Liver (tissue), 9 donors: Measurements from ENCODE around the gene ZNF423. TPM values are rescaled to one million over a fixed set of nuclear protein-coding genes. Genes with fewer than 3 reads are reported as not detected.

Experiments
- DNase-seq: peaks from one replicate; pipeline ENCODE4 v3.0.0-alpha.2; 2017; ENCODE audit warnings: low spot score
- H3K27ac ChIP-seq, 2 donors: one replicate each; pipeline ENCODE4 v1.7.0; 2013; ENCODE audit warnings: inconsistent platforms in 2 of 2, low read length in 2 of 2, control low read depth in 1 of 2, low read depth in 1 of 2, mild to moderate bottlenecking in 1 of 2
- H3K27me3 ChIP-seq, 4 donors: one replicate each; pipeline versions ENCODE4 v1.6.1 to v1.7.0; 2013; ENCODE audit warnings: low read length in 3 of 4, inconsistent platforms in 1 of 4, mild to moderate bottlenecking in 1 of 4, moderate library complexity in 1 of 4; ENCODE audit not compliant: control insufficient read depth in 4 of 4, insufficient read depth in 4 of 4
- H3K36me3 ChIP-seq, 4 donors: one replicate each; pipeline versions ENCODE4 v1.6.1 to v1.7.0; 2013; ENCODE audit warnings: low read length in 3 of 4, mild to moderate bottlenecking in 3 of 4, low read depth in 1 of 4, moderate library complexity in 1 of 4; ENCODE audit not compliant: control insufficient read depth in 4 of 4, insufficient read depth in 3 of 4
- H3K4me1 ChIP-seq, 4 donors: one replicate each; pipeline versions ENCODE4 v1.6.1 to v1.7.0; 2013; ENCODE audit warnings: low read length in 3 of 4, mild to moderate bottlenecking in 3 of 4, moderate library complexity in 1 of 4; ENCODE audit not compliant: control insufficient read depth in 4 of 4, insufficient read depth in 4 of 4
- H3K4me3 ChIP-seq, 3 donors: one replicate each; pipeline versions ENCODE4 v1.6.1 to v1.7.0; 2013; ENCODE audit warnings: low read length in 3 of 3, control low read depth in 1 of 3, low read depth in 1 of 3, mild to moderate bottlenecking in 1 of 3
- H3K9ac ChIP-seq, 2 donors: one replicate each; pipeline ENCODE4 v1.7.0; 2013; ENCODE audit warnings: low read length in 2 of 2, mild to moderate bottlenecking in 2 of 2, moderate library complexity in 2 of 2, control low read depth in 1 of 2, low read depth in 1 of 2
- H3K9me3 ChIP-seq, 4 donors: one replicate each; pipeline versions ENCODE4 v1.6.1 to v1.7.0; 2013; ENCODE audit warnings: low read length in 3 of 4; ENCODE audit not compliant: control insufficient read depth in 4 of 4
- FOXA1 ChIP-seq: IDR thresholded peaks from 2 replicates; pipeline ENCODE4 v1.6.1; 2016; ENCODE audit warnings: antibody characterized with exemption
- GABPA ChIP-seq, 2 donors: IDR thresholded peaks in 1 of 2; conservative IDR thresholded peaks in 1 of 2; 2 replicates each; pipeline ENCODE4 v1.6.1; 2016; ENCODE audit warnings: antibody characterized with exemption in 2 of 2, mild to moderate bottlenecking in 1 of 2, moderate library complexity in 1 of 2
- HNF4G ChIP-seq: IDR thresholded peaks from 2 replicates; pipeline ENCODE4 v1.6.1; 2016; ENCODE audit warnings: antibody characterized with exemption
- NR2F2 ChIP-seq: IDR thresholded peaks from 2 replicates; pipeline ENCODE4 v1.6.1; 2016; ENCODE audit warnings: antibody characterized with exemption
- RXRA ChIP-seq, 2 donors: IDR thresholded peaks; 2 replicates each; pipeline ENCODE4 v1.6.1; 2017 to 2018; ENCODE audit warnings: antibody characterized with exemption in 2 of 2, mild to moderate bottlenecking in 1 of 2
- SP1 ChIP-seq: IDR thresholded peaks from 2 replicates; pipeline ENCODE4 v1.6.1; 2018; ENCODE audit warnings: antibody characterized with exemption, mild to moderate bottlenecking
- TAF1 ChIP-seq: conservative IDR thresholded peaks from 2 replicates; pipeline ENCODE4 v1.6.1; 2016; ENCODE audit warnings: antibody characterized with exemption, mild to moderate bottlenecking
- YY1 ChIP-seq: IDR thresholded peaks from 2 replicates; pipeline ENCODE4 v1.6.1; 2016; ENCODE audit warnings: antibody characterized with exemption, mild to moderate bottlenecking
- WGBS: extraction: QIAGEN DNeasy Blood & Tissue Kit; methylation state at CpG from one replicate; pipeline ENCODE4 v1.1.7; 2013; 5-methylcytosine and 5-hydroxymethylcytosine counted together
- polyA plus RNA-seq, 2 donors: library from polyadenylated mRNA; stranded (reverse) in 1 of 2; unstranded in 1 of 2; fragments of 200-250 nt in 1 of 2; fragments of >200 nt in 1 of 2; fragmentation: Nextera tagmentation in 1 of 2; extraction: Ambion mirVana in 1 of 2; gene quantifications; one replicate each; pipeline versions ENCODE4 v1.2.1 to v1.2.3, GENCODE V29; 2013 to 2015
- total RNA-seq, 2 donors: library from RNA; depleted of rRNA; stranded (reverse); fragments of >200 nt; gene quantifications; one replicate each; pipeline ENCODE4 v1.2.3, GENCODE V29; 2014
- TF ChIP-seq, protein P1 (sequence below): fragments of 150-350 bp; IDR thresholded peaks from 2 replicates; pipeline ENCODE4 v1.5.1; 2017; ENCODE audit warnings: improper control_type of control experiment, low read depth, low read length; ENCODE audit not compliant: missing input control
- TF ChIP-seq, protein P2 (sequence below): IDR thresholded peaks from 2 replicates; pipeline ENCODE4 v1.6.1; 2016; ENCODE audit warnings: antibody characterized with exemption
- TF ChIP-seq, protein P3 (sequence below): IDR thresholded peaks from 2 replicates; pipeline ENCODE4 v1.6.1; 2016; ENCODE audit warnings: antibody characterized with exemption, mild to moderate bottlenecking
- donor health status: healthy.
- donor health status: healthy.
- donor health status: healthy.
- donor health status: healthy.
- donor health status: healthy.

The ZNF423 gene
- total and polyA plus RNA-seq, 4 donors, result 0.24 to 1.6 (median 0.39) TPM

DNA sequence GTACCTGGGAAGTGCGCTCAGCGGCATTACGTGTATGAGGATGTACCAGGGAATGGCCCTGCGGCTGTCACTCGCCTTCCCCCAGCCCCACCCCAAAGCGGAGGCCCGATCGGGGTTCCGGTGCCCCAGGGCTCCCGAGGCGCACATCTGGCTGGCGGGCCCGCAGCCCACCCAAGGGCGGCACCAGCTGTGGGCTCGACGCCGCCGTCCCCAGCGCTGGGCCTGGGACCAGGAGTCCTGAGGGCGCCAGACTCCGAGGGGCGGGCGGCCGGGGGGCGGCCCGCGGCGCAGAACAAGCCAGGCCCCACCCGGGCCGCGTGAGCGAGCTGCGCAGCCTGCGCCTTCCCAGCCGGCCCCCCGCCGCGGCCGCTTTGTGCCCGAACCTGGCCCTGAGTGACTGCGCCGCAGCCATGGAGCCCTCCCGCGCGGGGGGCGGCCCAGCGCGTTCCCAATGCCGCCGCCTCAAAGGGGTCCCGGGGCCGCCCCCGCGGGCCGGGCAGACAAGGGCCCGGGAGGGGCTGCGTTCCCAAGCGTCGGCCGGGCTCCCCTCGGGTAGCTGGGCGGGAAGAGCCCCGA, 17.4 kb downstream of the ZNF423 start:
- no peak overlapping the region for H3K4me3 ChIP-seq
- peaks cover 0 to 4% (median 0%) of the 10 kb centered on the region in 4 donors for H3K27me3 ChIP-seq
- no peak overlapping the region for H3K9ac ChIP-seq
- TF ChIP-seq, protein P1, sequence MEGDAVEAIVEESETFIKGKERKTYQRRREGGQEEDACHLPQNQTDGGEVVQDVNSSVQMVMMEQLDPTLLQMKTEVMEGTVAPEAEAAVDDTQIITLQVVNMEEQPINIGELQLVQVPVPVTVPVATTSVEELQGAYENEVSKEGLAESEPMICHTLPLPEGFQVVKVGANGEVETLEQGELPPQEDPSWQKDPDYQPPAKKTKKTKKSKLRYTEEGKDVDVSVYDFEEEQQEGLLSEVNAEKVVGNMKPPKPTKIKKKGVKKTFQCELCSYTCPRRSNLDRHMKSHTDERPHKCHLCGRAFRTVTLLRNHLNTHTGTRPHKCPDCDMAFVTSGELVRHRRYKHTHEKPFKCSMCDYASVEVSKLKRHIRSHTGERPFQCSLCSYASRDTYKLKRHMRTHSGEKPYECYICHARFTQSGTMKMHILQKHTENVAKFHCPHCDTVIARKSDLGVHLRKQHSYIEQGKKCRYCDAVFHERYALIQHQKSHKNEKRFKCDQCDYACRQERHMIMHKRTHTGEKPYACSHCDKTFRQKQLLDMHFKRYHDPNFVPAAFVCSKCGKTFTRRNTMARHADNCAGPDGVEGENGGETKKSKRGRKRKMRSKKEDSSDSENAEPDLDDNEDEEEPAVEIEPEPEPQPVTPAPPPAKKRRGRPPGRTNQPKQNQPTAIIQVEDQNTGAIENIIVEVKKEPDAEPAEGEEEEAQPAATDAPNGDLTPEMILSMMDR, result no peak
- TF ChIP-seq YY1, result no peak
- TF ChIP-seq FOXA1, result no peak
- no peak for TF ChIP-seq HNF4G
- 13% methylated on average over 63 of the region's 63 CpGs for WGBS
- no peaks in the 10 kb centered on the region for H3K4me1 ChIP-seq
- DNase-seq, result no peak
- H3K27ac ChIP-seq, result no peak overlapping the region
- H3K9me3 ChIP-seq, result no peaks in the 10 kb centered on the region
- no peaks in the 10 kb centered on the region for H3K36me3 ChIP-seq

DNA sequence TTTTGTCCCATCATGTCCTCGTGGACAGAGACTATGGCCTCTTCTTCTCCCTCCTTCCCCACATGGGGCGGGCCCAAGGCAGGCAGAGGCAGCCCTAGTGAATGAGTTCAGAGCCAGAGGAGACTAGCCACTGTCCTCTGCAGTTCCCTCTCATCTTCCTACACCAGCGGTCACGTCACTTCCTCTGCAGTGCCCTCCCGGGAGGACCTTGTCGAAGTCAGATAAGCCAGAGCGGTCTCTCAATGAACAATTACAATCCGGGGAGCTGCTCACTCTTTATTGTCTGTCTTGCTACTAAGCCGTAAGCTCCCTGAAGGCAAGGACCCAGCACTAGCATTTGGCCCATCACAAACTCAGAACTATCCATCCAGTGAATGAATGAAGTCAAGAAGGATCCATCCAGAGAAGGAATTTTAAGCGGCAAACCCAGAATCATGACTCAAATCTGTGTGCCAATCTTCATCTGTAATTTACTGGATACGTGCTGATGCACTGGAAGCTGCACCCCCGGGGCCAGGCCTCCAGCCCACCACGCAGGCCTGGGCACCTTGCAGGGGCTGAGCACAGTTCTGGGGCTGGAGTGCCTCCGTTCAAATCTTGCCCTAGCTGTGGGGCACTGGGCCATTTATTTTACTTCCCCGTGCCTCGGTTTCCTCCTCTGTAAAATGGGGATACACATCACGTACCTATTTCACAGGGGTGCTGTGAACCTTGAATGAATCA, 18.1 kb downstream of the ZNF423 start:
- no peak for DNase-seq
- Histone ChIP-seq H3K27me3 (peaks cover 0 to 4% (median 0%) of the 10 kb centered on the region in 4 donors), H3K9me3 (no peaks in the 10 kb centered on the region), H3K4me1 (no peaks in the 10 kb centered on the region), H3K36me3 (no peaks in the 10 kb centered on the region), H3K4me3 (no peak overlapping the region), H3K9ac (no peak overlapping the region), H3K27ac (no peak overlapping the region)
- WGBS, result 73% methylated on average over 17 of the region's 17 CpGs
- TF ChIP-seq NR2F2, result peak; percentile 33
- TF ChIP-seq SP1, result no peak
- TF ChIP-seq RXRA (IDR thresholded peaks at IDR 0.05), result no peak
- TF ChIP-seq TAF1, result no peak
- peak; percentile 16 to 33 for TF ChIP-seq GABPA (IDR thresholded peaks at IDR 0.05 in 1 of 2, conservative IDR thresholded peaks at IDR 0.05 in 1 of 2)
- TF ChIP-seq, protein P2, sequence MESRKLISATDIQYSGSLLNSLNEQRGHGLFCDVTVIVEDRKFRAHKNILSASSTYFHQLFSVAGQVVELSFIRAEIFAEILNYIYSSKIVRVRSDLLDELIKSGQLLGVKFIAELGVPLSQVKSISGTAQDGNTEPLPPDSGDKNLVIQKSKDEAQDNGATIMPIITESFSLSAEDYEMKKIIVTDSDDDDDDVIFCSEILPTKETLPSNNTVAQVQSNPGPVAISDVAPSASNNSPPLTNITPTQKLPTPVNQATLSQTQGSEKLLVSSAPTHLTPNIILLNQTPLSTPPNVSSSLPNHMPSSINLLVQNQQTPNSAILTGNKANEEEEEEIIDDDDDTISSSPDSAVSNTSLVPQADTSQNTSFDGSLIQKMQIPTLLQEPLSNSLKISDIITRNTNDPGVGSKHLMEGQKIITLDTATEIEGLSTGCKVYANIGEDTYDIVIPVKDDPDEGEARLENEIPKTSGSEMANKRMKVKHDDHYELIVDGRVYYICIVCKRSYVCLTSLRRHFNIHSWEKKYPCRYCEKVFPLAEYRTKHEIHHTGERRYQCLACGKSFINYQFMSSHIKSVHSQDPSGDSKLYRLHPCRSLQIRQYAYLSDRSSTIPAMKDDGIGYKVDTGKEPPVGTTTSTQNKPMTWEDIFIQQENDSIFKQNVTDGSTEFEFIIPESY, result no peak
- TF ChIP-seq, protein P1, result no peak
- no peak for TF ChIP-seq FOXA1
- TF ChIP-seq, protein P3, sequence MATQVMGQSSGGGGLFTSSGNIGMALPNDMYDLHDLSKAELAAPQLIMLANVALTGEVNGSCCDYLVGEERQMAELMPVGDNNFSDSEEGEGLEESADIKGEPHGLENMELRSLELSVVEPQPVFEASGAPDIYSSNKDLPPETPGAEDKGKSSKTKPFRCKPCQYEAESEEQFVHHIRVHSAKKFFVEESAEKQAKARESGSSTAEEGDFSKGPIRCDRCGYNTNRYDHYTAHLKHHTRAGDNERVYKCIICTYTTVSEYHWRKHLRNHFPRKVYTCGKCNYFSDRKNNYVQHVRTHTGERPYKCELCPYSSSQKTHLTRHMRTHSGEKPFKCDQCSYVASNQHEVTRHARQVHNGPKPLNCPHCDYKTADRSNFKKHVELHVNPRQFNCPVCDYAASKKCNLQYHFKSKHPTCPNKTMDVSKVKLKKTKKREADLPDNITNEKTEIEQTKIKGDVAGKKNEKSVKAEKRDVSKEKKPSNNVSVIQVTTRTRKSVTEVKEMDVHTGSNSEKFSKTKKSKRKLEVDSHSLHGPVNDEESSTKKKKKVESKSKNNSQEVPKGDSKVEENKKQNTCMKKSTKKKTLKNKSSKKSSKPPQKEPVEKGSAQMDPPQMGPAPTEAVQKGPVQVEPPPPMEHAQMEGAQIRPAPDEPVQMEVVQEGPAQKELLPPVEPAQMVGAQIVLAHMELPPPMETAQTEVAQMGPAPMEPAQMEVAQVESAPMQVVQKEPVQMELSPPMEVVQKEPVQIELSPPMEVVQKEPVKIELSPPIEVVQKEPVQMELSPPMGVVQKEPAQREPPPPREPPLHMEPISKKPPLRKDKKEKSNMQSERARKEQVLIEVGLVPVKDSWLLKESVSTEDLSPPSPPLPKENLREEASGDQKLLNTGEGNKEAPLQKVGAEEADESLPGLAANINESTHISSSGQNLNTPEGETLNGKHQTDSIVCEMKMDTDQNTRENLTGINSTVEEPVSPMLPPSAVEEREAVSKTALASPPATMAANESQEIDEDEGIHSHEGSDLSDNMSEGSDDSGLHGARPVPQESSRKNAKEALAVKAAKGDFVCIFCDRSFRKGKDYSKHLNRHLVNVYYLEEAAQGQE, result no peak
